Iris pigment epithelial cell (primary cell): ENCODE measurements around the gene EPHA10.

Experiments
- DNase-seq: peaks from one replicate; pipeline ENCODE4 v3.0.0-alpha.2; 2011; ENCODE audit warnings: low read depth

EPHA10 gene

DNA sequence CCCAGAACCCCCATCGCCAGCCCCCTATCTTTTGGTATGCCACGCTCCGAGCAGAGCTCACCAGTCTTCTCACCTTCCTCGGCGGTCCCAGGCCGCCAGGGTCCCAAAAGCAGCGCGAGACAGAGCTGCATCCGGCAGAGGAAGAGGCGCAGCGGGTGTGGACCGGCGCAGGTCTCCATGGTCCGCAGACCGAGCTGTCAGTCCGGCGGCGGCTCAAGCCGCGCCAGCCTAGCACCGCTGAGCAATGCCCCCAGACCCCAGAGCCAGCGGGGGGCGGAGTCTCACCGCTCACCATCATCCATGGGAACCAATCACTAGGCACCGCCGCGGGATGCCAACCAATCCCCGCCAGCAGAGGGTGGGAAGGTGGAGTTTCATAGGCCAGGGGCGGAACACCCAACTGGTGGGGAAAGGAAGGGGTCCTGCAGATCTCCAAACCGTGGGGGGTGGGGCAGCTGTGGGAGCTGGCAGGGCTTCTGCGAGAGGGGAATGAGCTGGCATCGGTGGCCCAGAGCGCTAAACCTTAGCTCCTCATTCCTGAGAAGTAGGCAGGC, at the start of gene EPHA10:
Gene EPHA10, minus strand, starts transcription at position 233 of the 554 bp plus-strand sequence. Its CDS starts 54 bp downstream, at position 179.
- DNase-seq, result no peak

DNA sequence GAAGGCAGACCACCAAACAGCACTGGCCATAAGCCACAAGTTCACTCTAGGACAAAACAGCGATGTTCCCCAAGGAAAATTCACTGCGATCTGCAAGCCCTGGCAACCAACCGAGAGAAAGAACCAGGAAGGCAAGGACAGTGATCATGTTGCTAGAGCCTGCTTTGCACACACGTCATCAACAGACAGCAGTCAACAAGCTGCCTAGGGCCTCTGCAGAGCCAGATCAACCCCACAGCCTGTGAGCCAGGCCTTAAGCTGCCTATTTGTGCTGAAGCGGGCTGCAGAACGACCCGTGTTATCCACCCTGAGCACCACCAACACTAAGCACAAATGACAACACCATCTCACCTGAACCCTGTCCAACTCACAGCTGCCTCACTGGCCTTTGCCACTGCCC, 49.3 kb upstream of the EPHA10 start:
- DNase-seq, result no peak

DNA sequence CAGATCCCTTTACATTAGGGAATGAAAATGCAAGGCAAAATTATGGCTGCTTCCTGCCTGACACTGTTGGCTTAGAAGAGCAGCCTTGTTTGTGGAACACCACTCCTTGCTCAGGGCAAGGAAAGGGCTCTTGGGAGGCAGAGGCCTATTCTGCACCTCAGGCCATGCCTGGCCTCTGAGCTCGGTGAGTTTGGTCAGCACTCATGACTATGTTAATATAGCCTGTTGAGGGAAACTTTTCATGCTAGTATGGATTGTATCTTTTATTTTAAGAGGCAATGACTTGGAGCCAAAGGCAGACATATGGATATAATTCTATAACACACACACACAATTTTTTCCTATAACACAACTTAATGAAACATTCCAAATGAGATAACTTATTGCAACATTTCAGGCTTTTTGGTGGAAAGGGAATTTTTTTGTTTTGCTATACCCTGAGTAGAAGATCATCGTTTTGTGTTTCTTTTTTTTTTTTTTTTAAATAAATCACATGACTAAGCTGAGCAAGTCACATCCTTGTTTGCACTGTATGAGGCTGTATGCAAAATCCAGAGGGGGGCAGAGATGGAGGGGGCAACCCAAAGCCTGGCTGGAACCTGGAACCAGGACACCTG, 48.7 kb upstream of the EPHA10 start:
- DNase-seq, result no peak

DNA sequence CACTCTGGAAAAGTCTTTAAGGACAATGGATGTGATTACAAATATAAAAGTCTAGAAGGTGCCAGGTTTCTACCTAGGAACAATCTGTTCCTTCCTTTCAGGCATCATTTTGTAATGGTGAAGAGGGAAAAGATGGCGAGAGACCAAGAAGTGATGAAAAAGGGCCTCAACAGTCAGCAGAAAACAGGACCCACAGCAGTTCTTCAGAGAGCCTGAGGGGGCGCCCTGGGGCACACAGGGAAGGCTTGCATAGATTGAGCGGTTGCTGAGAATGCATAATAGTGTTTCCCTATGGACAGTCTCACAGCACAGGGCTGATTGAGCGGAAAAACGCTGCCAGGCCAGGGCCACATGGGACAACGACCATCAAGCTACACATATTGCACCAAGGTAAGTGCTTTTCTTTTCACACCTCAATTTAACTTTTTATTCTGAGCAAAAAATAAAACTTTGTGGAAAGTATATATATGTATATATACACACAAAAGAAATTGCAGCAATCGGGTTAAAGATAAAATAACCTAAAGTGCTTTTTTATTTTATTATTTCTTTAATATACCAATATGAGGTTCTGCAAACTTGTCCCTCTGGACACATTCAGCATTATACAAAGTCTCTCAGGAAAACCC, 46.2 kb upstream of the EPHA10 start:
- peak; percentile 80 for DNase-seq

DNA sequence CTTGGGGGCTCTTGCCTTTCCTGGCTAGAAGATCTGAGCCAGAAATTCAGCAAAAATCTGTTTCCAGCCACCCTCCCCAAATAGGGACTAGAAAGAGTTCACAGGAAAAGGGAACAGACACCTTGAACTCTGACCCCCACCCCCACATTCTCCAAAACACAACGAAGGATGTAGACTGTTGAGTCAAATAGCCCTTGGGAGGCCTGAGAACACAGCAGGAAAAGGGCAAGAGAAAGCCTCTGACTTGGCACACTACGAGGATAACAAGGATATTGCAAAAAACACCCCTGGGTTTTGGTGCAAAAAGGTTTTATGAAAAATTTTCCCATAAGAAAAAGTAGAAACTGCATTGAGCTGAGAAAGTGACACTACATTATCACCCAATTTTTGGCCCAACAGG, 45.0 kb upstream of the EPHA10 start:
- no peak for DNase-seq

DNA sequence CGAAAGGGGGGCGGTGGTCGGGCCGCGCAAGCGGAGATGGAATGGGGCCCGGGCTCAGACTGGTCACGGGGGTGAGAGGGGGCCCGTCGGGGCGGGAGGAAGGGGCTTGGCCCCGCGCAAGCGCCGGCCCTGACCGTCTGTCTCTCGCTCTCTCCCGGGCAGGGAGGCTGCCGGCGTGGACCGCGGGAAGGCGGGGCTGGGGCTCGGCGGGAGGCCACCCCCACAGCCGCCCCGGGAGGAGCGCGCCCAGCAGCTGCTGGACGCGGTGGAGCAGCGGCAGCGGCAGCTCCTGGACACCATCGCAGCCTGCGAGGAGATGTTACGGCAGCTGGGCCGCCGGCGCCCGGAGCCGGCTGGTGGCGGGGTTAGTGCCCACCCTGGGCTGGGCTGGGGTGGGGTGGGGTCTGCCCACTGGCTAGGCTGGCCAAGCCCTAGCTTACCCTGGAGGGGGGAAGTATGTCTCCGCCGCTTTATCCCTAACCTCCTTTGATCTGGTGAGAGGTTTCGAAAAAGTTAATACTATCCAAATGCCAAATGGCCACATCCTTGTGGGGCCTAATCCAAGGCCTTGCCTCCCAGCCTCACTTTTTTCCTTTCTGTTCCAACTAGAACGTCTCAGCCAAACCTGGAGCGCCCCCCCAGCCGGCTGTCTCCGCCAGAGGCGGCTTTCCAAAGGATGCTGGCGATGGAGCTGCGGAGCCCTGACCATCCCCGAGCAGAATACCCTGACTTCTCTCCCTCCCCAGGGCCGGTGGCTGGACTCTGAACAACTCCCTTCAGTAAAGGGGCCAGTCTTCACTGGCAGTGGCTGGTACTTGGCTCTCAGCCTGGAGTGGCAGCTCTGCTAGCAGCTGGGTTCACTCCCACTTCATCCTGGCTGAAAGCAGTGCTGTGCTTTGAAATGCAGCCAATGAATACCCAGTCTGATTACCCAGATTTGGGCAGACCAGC, 43.7 kb upstream of the EPHA10 start:
- DNase-seq, result peak; percentile 84

DNA sequence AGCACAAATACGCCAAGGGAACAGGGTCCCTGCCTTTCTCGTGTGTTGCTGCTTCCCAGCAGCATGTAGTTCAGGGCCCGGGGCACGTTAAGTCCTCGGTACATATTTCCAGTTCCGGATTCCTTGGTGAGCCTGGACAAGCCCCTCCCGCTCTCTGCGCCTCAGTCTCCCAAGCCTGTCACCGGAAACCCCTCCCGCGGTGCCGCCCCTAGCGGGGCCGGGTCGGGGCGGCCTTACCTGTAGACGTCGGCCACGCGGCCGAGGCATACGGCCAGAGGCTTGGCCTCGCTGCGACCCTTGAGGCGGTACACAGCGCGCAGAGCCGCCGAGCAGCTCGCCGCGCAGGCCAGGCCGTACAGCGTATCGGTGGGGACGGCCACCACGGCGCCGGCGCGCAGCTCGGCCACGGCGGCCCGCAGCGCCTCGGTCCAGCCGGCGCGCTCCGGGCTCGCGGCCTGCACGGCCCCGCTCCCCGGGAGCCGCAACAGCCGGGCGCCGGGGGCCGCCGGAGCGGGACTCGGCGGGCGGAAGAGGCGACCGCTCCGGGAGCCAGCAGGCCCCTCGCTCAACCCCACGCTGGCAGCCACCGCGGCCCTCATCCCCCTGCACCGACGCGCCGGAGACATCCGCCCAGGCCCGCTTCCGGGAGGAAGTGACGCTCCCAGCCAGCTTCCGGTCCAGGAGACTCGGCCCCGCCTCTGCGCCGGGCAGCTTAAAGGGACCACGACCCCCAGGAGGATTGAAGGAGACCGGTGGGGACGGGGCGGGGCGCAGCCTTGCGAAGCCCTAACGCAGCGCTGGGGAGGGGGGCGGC, 42.8 kb upstream of the EPHA10 start, which contains the start of the genes C1orf122 and YRDC:
Gene C1orf122, plus strand, starts transcription at position 236 of the 814 bp plus-strand sequence. CDS start 615 bp downstream, outside the sequence.
Gene YRDC, minus strand, starts transcription at position 654 of the 814 bp plus-strand sequence. Its CDS starts 28 bp downstream, at position 626.
- DNase-seq, result peak; percentile 96

DNA sequence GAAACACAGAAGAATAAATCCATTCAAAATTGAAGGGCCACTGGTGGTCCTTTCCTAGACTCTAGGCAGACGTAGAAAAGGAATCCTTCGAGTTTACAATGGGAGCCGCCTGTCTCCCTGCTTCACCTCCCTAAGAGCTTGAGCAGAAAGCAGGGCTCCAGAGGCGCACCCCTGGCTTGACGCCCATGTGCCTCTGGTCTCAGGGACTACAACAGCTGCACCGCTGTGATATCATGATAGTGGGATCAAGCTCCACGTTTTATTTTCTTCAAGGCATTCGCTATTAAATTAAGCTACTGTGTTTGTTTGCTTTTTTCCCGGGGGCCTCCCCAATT, 42.3 kb upstream of the EPHA10 start:
- DNase-seq, result no peak

DNA sequence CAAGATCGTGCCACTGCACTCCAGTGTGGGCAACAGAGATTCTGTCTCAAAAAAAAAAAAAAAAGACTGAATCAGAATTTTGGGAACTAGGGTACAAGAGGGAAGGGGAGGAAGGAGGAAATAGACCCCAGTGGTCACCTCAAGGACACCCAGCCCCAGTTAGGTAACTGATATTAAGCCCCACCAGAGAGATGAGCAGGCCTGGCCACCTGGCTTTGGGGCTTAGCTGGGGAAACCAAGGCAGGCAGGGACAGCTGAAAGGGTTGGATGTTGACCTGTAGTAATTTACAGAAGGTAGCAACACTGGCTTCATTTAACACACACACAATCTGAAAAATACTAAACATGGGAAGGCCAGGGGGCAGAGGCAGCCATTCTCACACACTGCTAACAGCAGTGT, 37.5 kb upstream of the EPHA10 start:
- DNase-seq, result no peak

DNA sequence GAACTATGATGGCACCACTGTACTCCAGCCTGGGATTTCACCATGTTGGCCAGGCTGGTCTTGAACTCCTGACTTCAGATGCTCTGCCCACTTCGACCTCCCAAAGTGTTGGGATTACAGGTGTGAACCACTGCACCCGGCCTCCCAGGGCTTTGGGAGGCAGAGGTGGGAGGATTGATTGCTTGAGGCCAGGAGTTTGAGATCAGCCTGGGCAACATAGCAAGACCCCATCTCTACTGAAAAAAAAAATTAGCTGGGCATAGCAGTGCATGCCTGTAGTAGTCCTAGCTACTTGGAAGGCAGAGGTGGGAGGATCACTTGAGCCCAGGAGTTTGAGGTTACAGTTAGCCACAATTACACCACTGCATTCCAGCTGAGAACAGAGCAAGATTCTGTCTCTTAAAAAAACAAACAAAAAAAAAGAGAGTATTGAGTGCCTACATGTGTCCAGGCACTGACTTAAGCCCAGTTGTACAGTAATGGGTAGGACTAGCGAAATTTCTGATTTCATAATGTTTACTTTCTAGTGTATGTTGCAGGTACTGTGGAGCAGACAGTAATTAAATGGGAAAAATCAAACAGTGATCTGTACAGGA, 32.9 kb upstream of the EPHA10 start:
- DNase-seq, result peak; percentile 92

DNA sequence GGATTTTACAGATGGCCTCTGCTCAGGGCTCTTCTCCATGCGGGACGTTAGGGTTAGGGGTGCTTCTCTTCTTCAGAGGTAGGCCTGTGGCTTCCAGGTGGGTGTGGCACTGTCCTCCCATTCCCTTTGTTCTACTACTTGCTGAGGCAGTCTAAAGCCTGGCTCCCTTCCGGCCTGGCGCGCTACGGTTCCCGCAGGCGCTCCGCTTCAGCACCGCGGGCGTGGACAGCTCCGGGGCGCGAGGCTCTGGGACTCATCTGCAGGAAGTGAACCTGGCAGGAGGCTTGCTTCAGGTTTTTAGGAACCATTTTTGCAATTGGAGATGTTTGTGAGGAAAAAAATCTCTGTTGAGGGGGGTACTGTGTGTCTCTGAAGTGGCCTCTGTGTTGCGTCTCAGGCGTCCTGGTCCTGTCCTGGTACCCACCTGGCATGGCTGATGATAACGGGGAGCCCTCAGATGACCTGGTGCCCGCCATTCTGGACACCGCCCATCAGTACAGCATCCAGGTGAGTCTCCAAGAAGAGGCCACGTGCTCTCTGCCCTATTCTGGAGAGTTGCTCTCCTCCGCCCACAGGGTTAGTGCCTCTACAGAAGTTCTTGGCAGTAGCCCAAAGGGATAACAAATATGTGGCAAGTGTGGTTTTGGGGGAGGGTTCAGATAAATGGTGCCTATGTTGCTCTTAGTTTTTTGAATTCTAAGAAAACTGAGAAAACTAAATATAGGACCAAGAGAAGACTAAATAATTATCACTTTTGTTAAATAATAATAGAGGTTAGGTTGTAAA, 30.6 kb upstream of the EPHA10 start:
- peak; percentile 45 for DNase-seq

DNA sequence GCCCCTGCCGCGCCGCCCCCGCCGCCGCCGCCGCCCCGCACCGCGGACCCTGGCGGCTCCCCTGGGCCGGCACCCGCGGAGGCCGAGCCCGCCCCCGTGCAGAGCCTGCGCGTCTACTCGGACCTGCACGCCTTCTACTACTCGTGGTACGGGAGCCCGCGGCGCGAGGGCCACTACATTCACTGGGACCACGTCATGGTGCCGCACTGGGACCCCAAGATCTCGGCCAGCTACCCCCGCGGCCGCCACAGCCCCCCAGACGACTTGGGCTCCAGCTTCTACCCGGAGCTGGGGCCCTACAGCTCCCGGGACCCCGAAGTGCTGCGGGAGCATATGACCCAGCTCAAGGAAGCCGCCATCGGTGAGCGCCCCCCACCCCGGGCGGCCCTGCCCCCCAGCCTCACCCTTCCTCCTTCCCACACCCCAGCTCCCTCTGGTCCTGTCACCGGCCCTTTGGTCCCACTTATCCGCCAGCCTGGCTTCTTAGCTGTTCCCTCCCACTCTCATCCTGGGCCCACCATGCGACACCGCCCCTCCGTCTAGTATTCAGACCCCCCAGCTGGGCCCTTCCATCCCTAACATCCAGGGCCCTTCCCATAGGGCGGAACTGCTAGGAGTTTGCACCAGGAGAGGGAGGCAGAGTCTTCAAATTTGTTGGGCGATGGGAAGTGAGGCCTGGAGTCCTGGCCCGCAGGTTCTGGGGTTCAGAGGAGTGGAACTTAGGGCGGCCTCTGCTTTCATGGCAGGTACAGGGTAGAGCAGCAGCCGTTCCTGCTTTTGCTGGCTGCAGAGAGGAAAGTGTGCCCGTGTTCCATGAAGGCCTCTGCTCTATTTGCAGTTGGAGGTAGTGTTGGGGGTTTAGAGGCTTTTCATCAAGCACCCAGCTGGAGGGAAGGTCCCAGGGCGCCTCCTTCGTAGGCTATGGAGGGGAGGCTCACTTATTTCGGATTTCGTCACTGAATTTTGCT, 29.7 kb upstream of the EPHA10 start:
- DNase-seq, result no peak

DNA sequence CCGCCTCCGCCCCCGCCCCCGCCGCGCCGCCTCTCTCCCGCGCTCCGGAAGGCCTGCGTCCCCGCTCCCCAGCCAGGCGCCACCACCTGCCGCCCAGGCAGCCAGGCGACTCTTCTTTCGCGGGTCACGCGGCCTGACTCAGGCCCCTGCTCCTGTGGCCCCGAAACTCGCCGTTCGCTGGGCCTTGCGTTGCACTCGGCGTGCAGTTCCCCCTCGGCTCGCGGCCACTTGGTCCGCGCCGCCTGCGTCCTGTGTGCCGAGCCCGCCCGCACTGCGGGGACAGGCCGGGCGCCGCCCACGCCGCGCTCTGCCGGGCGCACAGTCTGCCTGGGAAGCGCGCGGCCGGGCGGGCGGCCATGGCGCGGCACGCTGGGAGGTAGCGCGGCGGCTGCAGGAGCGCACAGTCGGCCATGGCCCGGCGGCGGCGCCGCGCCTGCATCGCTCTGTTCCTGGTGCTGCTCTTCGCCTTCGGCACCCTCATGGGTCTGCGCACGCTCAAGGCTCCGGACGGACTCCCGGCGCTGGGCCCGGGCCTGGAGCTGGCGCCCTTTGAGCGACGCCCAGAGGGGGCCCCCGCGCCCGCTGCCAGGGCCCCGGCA, 29.0 kb upstream of the EPHA10 start, which contains the start of gene MANEAL:
Gene MANEAL, plus strand, starts transcription at position 75 of the 599 bp plus-strand sequence. Its CDS starts 336 bp downstream, at position 411.
- peak; percentile 64 for DNase-seq

DNA sequence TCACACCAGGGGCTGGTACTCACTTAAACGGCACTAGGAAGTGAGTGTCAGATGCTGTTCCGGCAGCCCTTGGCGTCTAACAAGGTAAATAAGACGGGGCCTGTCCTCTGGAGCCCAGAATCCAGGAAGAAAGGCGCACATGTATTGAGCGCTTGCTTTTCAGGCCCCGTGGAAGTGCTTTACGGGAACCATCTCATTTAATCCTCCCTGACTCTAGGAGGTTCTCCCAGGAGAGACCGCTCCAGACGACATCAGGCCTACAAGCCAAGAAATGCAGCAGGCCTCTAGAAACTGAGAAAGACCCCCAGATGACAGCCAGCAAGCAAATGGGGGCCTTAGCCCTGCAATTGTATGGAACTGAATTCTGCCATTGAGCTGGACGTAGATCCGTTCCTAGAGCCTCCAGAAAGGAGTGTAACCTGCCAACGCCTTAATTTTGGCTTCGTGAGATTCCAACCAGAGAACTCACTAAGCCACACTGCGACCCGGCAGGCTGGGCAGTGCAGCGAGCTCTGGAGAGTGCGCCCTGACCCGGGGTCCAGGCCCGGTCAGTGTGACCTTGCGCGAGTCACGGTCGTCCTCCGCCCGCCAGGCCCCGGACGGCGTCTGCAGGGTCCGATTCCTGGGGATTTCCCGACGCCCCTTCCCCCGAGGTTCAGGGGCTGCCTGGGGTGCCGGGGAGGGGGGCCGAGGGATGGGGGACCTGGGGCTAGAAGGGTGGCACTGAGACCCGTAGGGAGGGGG, 28.2 kb upstream of the EPHA10 start:
- no peak for DNase-seq

DNA sequence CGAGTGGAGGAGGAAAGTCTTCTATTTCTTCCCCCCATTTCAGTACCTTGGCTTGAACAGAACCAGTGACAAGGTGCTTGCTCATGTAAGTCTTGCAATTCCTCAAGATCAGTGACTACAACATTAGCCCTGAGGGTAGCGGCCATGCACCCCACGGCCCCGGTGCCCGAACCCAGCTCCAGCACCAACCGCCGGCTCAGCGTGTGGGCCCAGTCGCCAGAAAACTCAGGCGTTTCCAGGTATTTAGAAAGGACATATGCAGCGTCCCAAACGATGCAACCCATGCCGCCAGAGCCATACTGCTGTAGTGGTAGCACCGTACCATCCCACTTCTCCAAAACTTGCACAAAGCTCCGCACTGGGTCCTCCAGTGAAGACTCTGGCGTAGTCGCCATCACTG, 17.6 kb upstream of the EPHA10 start:
- DNase-seq, result no peak

DNA sequence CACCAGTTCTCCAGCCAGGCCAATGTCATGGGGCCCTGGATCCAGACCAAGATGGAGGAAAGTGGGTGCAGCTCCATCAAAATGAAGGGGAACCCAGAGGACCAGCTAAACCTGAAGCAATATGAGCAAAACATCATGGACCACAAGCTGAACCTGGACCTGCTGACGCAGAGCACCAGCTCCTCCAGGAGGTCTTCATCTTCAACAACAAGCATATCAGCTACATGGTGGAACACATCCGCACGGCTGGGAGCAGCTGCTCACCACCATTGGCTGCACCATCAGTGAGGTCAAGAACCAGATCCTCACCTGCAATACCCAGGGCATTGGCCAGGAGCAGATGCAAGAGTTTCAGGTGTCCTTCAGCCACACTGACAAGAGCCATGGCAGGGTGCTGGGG, 13.7 kb upstream of the EPHA10 start:
- DNase-seq, result no peak

DNA sequence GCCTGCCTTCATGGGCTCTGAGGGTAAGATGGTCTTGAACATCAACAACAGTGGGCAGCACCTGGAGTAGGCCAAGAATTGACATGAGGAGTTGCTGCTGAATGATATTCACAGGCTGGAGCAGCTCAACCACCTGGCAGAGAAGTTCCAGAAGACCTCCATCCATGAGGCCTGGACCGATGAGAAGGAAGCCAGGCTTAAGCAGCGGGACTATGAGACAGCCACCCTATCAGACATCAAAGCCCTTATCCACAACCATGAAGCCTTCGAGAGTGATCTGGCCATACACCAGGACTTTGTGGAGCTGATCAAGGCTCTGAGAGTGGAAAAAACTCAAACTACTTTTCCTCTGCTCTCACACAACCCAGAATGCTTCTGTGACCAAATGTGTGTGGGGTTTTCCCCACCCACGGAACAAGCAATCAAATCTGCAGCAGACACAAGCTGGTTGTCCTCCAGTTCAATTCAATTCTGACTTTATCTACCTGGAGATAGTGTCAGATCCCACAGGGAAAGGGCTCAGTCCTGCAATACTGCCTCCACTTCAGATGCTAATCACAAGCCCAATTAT, 12.1 kb upstream of the EPHA10 start:
- no peak for DNase-seq
